A549 (cell line): ENCODE measurements around the gene KIAA1755. TPM values are rescaled to one million over a fixed set of nuclear protein-coding genes. Genes with fewer than 3 reads are reported as not detected.
A peak's percentile ranks its signal among the peaks of the same experiment; 100 is the strongest.

Experiments used
- ATAC-seq, 2 experiments: fragments of 200-7000 bp in 1 of 2; fragments of >200 bp in 1 of 2; cut with Nextera tagmentation in 1 of 2; cut with Tn5 transposase in 1 of 2; 3 replicates each; pipeline versions ENCODE4 v1.8.0 to v1.9.1; 2018 to 2020; ENCODE audit warnings: mild to moderate bottlenecking in 1 of 2, moderate library complexity in 1 of 2
- CTCF ChIA-PET: fragments of 300-600 bp; sonication (Branson Sonifier 250); formaldehyde crosslinking; extraction: SDS; loops from one replicate; lab custom pipeline; 2021; ENCODE audit warnings: antibody characterized with exemption, inconsistent platforms; lab: Yijun Ruan, JAX
- POLR2A ChIA-PET: fragments of 350-600 bp; formaldehyde crosslinking; extraction: SDS; loops from one replicate; lab custom pipeline; 2021; ENCODE audit warnings: antibody characterized with exemption, inconsistent platforms; lab: Yijun Ruan, JAX
- DNase-seq, 2 experiments: peaks; one replicate each; pipeline versions ENCODE4 v3.0.0 to v3.0.0-alpha.2; 2011 to 2016; ENCODE audit warnings: low read depth in 1 of 2, low spot score in 1 of 2
- FAIRE-seq: peaks from 2 replicates; lab custom pipeline; 2011; peaks lifted over from hg19 to GRCh38; lab: Jason Lieb, UNC
- H3K27ac ChIP-seq, 2 experiments: fragments of >200 bp; sonication (Bioruptor Twin); formaldehyde crosslinking; 3 replicates each; pipeline ENCODE4 v1.5.1; 2016 to 2017
- H3K4me1 ChIP-seq: fragments of >200 bp; sonication (Bioruptor Twin); formaldehyde crosslinking; 3 replicates; pipeline ENCODE4 v1.6.1; 2016
- H3K4me2 ChIP-seq: fragments of >200 bp; sonication (Bioruptor Twin); formaldehyde crosslinking; 3 replicates; pipeline ENCODE4 v1.6.1; 2016
- H3K4me3 ChIP-seq: fragments of >200 bp; sonication (Bioruptor Twin); formaldehyde crosslinking; 3 replicates; pipeline ENCODE4 v1.5.1; 2016
- H3K9me3 ChIP-seq: fragments of >200 bp; sonication (Bioruptor Twin); formaldehyde crosslinking; 3 replicates; pipeline ENCODE4 v1.6.1; 2016
- BHLHE40 ChIP-seq: IDR thresholded peaks from 2 replicates; pipeline ENCODE4 v1.6.1; 2012; ENCODE audit warnings: low read depth, low read length, inconsistent platforms
- CHD2 ChIP-seq: fragments of 150-350 bp; IDR thresholded peaks from 2 replicates; pipeline ENCODE4 v1.6.1; 2014; ENCODE audit warnings: low read length; ENCODE audit not compliant: partially characterized antibody
- EP300 ChIP-seq, 2 experiments: fragments of >200 bp; sonication (Bioruptor Twin); formaldehyde crosslinking; IDR thresholded peaks; 2 replicates in 1 of 2; 3 replicates in 1 of 2; pipeline ENCODE4 v1.6.1; 2016 to 2017
- HDAC2 ChIP-seq: fragments of 200-600 bp; sonication (generic); IDR thresholded peaks from 2 replicates; pipeline ENCODE4 v1.6.1; 2016
- HEYL ChIP-seq: fragments of 250-450 bp; sonication (Bioruptor Pico); IDR thresholded peaks from 2 replicates; pipeline ENCODE4 v1.8.0; 2021; ENCODE audit warnings: mild to moderate bottlenecking, moderate library complexity
- HOXA7 ChIP-seq: fragments of 250-450 bp; sonication (Bioruptor Pico); IDR thresholded peaks from 2 replicates; pipeline ENCODE4 v1.5.0; 2020; ENCODE audit warnings: mild to moderate bottlenecking, moderate library complexity
- JUN ChIP-seq, 2 experiments: fragments of >200 bp; sonication (Bioruptor Twin); formaldehyde crosslinking; IDR thresholded peaks; 2 replicates in 1 of 2; 3 replicates in 1 of 2; pipeline ENCODE4 v1.6.1; 2016 to 2017
- NR3C1 ChIP-seq: fragments of >200 bp; sonication (Bioruptor Twin); formaldehyde crosslinking; IDR thresholded peaks from 3 replicates; pipeline ENCODE4 v1.6.1; 2017
- POLR2AphosphoS2 ChIP-seq: conservative IDR thresholded peaks from 2 replicates; pipeline ENCODE4 v1.6.1; 2012; ENCODE audit warnings: low read length, improper control_type of control experiment, inconsistent platforms
- RAD21 ChIP-seq, 2 experiments: fragments of >200 bp in 1 of 2; sonication (Bioruptor Twin) in 1 of 2; formaldehyde crosslinking in 1 of 2; IDR thresholded peaks in 1 of 2; conservative IDR thresholded peaks in 1 of 2; 2 replicates in 1 of 2; 3 replicates in 1 of 2; pipeline ENCODE4 v1.6.1; 2012 to 2018; ENCODE audit warnings: inconsistent platforms in 1 of 2
- RARB ChIP-seq: fragments of 250-450 bp; sonication (Bioruptor Pico); IDR thresholded peaks from 2 replicates; pipeline ENCODE4 v1.8.0; 2021; ENCODE audit warnings: mild to moderate bottlenecking, moderate library complexity
- SREBF2 ChIP-seq: fragments of 450-650 bp; IDR thresholded peaks from 2 replicates; pipeline ENCODE4 v1.6.1; 2014; ENCODE audit warnings: mild to moderate bottlenecking, moderate library complexity
- TFCP2L1 ChIP-seq: fragments of 250-450 bp; sonication (Bioruptor Pico); IDR thresholded peaks from 2 replicates; pipeline ENCODE4 v1.5.0; 2021; ENCODE audit warnings: mild to moderate bottlenecking
- ZNF302 ChIP-seq: fragments of 250-450 bp; sonication (Bioruptor Pico); IDR thresholded peaks from 2 replicates; pipeline ENCODE4 v1.9.0; 2021; ENCODE audit warnings: inconsistent platforms, mild to moderate bottlenecking, moderate library complexity
- ZSCAN20 ChIP-seq: fragments of 250-450 bp; sonication (Bioruptor Pico); IDR thresholded peaks from 2 replicates; pipeline ENCODE4 v1.8.0; 2022; ENCODE audit warnings: mild to moderate bottlenecking, moderate library complexity
- WGBS: methylation state at CpG from one replicate; pipeline ENCODE4 v1.1.6; 2017; ENCODE audit errors: missing lambda C conversion rate; 5-methylcytosine and 5-hydroxymethylcytosine counted together
- polyA minus RNA-seq: library from RNA; depleted of rRNA, polyadenylated mRNA; stranded (reverse); fragments of >200 nt; gene quantifications from 2 replicates; pipeline ENCODE4 v1.2.3, GENCODE V29; 2011; rRNA and poly(A)+ RNA removed
- polyA plus RNA-seq, 4 experiments: library from polyadenylated mRNA; depleted of rRNA in 3 of 4; stranded (reverse); fragments of >200 nt; fragmentation: RNase III in 1 of 4; extraction: RNeasy Plus Mini Kit Qiagen cat#74134 plus additional on column Dnase treatment in 1 of 4; gene quantifications; 2 replicates in 3 of 4; 3 replicates in 1 of 4; pipeline ENCODE4 v1.2.3, GENCODE V29; 2011 to 2017
- TF ChIP-seq, protein P1 (sequence below): IDR thresholded peaks from 2 replicates; pipeline ENCODE4 v1.6.1; 2012; ENCODE audit warnings: low read depth, borderline replicate concordance
- TF ChIP-seq, protein P2 (sequence below): fragments of 250-450 bp; sonication (Bioruptor Pico); IDR thresholded peaks from 2 replicates; pipeline ENCODE4 v1.5.0; 2021; ENCODE audit warnings: mild to moderate bottlenecking, moderate library complexity, borderline replicate concordance
- TF ChIP-seq, protein P3 (sequence below): fragments of 250-450 bp; sonication (Bioruptor Pico); IDR thresholded peaks from 2 replicates; pipeline ENCODE4 v1.5.0; 2020; ENCODE audit warnings: low read depth, mild to moderate bottlenecking, moderate library complexity
- TF ChIP-seq, protein P4 (sequence below): fragments of 450-650 bp; IDR thresholded peaks from 2 replicates; pipeline ENCODE4 v1.6.1; 2014; ENCODE audit warnings: antibody characterized with exemption

KIAA1755 gene, protein sequence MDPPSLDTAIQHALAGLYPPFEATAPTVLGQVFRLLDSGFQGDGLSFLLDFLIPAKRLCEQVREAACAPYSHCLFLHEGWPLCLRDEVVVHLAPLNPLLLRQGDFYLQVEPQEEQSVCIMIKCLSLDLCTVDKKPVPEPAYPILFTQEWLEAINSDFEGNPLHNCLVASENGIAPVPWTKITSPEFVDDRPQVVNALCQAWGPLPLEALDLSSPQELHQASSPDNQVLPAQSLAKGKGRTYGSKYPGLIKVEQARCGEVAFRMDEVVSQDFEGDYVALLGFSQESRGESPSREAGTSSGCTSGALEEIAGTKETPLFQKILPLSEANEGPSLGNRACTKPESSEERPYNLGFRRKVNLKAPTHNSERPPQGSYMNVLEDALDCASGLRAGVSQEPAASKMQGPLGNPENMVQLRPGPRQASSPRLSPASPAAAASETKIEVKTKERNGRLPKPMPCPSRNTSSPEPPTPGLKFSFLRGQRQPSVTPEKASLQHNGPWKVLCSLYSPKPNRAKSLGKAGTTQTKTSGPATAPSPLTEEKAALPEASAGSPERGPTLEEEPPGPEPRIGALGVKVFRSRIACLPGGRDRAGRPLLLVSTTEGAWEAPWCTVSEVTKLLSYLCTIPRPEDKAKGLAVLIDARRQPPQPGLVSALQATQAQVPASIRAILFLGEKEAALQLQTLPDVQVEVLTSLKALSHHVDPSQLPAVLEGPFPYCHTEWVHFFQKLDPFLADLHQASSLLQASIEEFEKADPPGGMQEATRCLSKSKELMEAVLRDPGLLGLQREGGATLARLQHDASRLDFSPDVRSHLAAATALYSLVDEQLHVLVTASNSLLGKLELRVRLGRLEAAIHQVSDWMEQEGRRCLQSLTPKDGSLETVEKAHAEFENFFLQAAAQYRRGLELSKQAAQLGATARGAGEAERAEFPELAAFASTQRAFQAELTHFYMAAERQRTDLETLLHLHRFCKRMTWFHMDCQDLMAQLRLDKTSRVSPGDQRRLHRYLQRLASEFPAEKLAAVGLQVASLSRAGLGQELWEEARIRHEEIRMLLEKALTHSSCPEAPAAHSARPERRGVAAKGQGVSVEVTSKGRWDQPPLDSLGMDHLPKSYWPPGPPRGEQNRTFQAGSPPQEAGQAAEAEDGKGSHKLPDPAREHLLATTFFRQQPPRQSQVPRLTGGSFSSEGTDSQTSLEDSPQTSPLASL
- polyA plus RNA-seq (2011; rRNA removed) (0.04 and 0.05 TPM in 2 replicates), polyA plus RNA-seq (2017; fragmentation: RNase III; extraction: RNeasy Plus Mini Kit Qiagen cat#74134 plus additional on column Dnase treatment) (0.13 to 0.25 TPM (median 0.21 TPM) in 3 replicates), polyA minus RNA-seq (0.17 and 0.24 TPM in 2 replicates)
- 0.07 and 0.10 TPM in 2 replicates for polyA plus RNA-seq (2012; cell fraction: cytosol; rRNA removed)
- polyA plus RNA-seq (2012; cell fraction: nucleus; rRNA removed), result 0.28 and 0.33 TPM in 2 replicates

DNA sequence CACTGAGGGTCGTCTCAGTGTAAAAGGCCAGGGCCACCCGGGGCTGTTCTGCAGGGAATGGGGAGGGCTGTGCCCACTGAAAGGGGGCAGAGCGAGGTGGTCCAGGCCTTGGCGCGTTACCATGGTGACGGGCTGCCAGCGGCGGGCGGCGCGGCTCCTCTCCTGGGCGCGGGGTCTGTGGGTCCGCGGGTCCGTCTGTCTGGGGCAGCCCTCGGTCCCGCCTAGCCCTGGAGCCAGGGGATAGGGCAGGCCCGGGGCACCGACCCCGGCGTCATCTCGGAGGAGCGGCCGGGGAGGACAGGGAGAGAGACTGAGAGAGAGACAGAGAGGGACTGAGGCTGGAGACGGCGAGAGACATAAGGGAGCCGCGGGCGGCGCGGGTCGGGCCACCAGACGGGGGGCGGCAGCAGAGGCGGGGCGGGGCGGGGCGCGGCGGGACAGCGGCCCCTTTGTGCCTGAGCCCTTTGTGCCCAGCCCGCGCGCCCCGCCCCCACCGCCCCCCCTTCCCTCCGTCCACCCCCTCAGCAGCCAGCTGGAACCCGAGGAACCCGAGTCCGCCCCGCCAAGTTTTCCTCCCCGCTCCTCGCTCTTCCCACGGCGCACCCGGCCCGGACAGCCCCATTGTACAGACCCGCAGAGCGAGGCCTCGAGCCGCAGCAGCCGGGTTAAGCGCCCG lies at the start of gene KIAA1755:
KIAA1755 (minus strand) TSS at position 358 of the 676 bp plus-strand sequence; CDS start at position 123, 235 bp downstream.
- FAIRE-seq, result no peak
- Histone ChIP-seq H3K27ac (no peak within 1 kb of the TSS; a peak in 1 of 6 replicates), H3K4me3 (no peak within 1 kb of the TSS), H3K9me3 (peaks cover 2% of the 10 kb centered on the region; the same call in 1 of the 3 replicates), H3K4me1 (no peaks in the 10 kb centered on the region; the same call in 2 of the 3 replicates), H3K4me2 (no peak within 1 kb of the TSS)
- POLR2A ChIA-PET, result no interaction called here
- no peak for TF ChIP-seq POLR2AphosphoS2
- TF ChIP-seq, protein P1, sequence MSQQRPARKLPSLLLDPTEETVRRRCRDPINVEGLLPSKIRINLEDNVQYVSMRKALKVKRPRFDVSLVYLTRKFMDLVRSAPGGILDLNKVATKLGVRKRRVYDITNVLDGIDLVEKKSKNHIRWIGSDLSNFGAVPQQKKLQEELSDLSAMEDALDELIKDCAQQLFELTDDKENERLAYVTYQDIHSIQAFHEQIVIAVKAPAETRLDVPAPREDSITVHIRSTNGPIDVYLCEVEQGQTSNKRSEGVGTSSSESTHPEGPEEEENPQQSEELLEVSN, result no peak
- TF ChIP-seq, protein P2, sequence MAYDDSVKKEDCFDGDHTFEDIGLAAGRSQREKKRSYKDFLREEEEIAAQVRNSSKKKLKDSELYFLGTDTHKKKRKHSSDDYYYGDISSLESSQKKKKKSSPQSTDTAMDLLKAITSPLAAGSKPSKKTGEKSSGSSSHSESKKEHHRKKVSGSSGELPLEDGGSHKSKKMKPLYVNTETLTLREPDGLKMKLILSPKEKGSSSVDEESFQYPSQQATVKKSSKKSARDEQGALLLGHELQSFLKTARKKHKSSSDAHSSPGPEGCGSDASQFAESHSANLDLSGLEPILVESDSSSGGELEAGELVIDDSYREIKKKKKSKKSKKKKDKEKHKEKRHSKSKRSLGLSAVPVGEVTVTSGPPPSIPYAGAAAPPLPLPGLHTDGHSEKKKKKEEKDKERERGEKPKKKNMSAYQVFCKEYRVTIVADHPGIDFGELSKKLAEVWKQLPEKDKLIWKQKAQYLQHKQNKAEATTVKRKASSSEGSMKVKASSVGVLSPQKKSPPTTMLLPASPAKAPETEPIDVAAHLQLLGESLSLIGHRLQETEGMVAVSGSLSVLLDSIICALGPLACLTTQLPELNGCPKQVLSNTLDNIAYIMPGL (CRISPR knock-in tag), result no peak
- no peak for TF ChIP-seq ZNF302
- TF ChIP-seq, protein P3, sequence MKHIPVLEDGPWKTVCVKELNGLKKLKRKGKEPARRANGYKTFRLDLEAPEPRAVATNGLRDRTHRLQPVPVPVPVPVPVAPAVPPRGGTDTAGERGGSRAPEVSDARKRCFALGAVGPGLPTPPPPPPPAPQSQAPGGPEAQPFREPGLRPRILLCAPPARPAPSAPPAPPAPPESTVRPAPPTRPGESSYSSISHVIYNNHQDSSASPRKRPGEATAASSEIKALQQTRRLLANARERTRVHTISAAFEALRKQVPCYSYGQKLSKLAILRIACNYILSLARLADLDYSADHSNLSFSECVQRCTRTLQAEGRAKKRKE (CRISPR knock-in tag), result no peak
- TF ChIP-seq HEYL (CRISPR knock-in tag), result no peak
- no peak for TF ChIP-seq BHLHE40
- TF ChIP-seq TFCP2L1 (CRISPR knock-in tag), result no peak
- no peak for TF ChIP-seq EP300 (IDR thresholded peaks at IDR 0.05)
- TF ChIP-seq HDAC2, result no peak
- TF ChIP-seq NR3C1, result no peak
- no peak for TF ChIP-seq ZSCAN20
- TF ChIP-seq JUN (IDR thresholded peaks at IDR 0.05), result no peak
- no peak for TF ChIP-seq SREBF2
- TF ChIP-seq HOXA7, result no peak
- no peak for TF ChIP-seq RARB
- TF ChIP-seq RAD21 (conservative IDR thresholded peaks at IDR 0.05 in 1 of 2, IDR thresholded peaks at IDR 0.05 in 1 of 2), result no peak
- CTCF ChIA-PET, result interaction anchor here (1.2 to 1.4 kb wide), 2 partner anchors 11 to 696 kb away, joined by 3 to 4 read pairs; no protein-coding TSS in a partner anchor
- WGBS, result 72% methylated on average over 37 of the region's 65 CpGs
- DNase-seq, result no peak
- ATAC-seq, result peak in 1 of 2 experiments; percentile 32; a peak in 2 of 6 replicates

DNA sequence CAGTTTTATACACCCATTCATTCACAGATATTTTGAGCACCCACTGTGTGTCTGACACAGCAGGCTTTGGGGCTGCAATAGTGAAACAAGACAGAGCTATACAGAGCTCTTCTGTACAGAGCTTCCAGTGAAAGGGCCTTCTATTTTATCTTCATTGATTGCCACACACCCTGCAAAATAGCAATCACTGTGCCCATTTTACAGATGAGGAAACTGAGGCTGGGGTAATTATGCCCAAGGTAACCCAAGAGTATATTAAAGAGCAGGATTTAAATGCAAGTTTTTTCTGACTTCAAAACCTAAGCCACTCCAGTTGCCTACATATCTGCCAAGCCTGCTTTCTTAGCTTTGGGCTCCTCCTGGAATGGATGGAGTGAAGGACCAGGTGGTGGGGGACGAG lies 47.9 kb upstream of the KIAA1755 start:
- no peak for FAIRE-seq

More for the DNA sequence above, 47.9 kb upstream of the KIAA1755 start:
- H3K4me2 ChIP-seq, result no peak overlapping the region
- ChIA-PET POLR2A (no interaction called here), CTCF (interaction anchor here (1.0 to 2.2 kb wide), 9 partner anchors 8 to 745 kb away, joined by 3 to 7 read pairs (median 4); no protein-coding TSS in a partner anchor)
- 0% methylated on average over 1 of the region's 1 CpG for WGBS
- H3K4me1 ChIP-seq, result no peaks in the 10 kb centered on the region
- no peak for ATAC-seq
- H3K9me3 ChIP-seq, result peaks cover 5% of the 10 kb centered on the region; the same call in 1 of the 3 replicates
- H3K27ac ChIP-seq, result no peak overlapping the region
- TF ChIP-seq, protein P4, sequence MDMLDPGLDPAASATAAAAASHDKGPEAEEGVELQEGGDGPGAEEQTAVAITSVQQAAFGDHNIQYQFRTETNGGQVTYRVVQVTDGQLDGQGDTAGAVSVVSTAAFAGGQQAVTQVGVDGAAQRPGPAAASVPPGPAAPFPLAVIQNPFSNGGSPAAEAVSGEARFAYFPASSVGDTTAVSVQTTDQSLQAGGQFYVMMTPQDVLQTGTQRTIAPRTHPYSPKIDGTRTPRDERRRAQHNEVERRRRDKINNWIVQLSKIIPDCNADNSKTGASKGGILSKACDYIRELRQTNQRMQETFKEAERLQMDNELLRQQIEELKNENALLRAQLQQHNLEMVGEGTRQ, result no peak
- no peak for TF ChIP-seq CHD2
- DNase-seq, result no peak
- H3K4me3 ChIP-seq, result no peak overlapping the region
